Stimulated activated CD4-positive, alpha-beta T cell treated with anti-CD3 and anti-CD28 coated beads, TNF-alpha, amount 100 ng/mL, for 48 hours (primary cell): ENCODE results near the gene CCDC28B.
A peak's percentile ranks its signal among the peaks of the same experiment; 100 is the strongest.

Source experiments
- DNase-seq, 3 donors: peaks; one replicate each; pipeline ENCODE4 v3.0.0-alpha.2; 2020; ENCODE audit warnings: low read depth in 3 of 3

The CCDC28B gene

DNA sequence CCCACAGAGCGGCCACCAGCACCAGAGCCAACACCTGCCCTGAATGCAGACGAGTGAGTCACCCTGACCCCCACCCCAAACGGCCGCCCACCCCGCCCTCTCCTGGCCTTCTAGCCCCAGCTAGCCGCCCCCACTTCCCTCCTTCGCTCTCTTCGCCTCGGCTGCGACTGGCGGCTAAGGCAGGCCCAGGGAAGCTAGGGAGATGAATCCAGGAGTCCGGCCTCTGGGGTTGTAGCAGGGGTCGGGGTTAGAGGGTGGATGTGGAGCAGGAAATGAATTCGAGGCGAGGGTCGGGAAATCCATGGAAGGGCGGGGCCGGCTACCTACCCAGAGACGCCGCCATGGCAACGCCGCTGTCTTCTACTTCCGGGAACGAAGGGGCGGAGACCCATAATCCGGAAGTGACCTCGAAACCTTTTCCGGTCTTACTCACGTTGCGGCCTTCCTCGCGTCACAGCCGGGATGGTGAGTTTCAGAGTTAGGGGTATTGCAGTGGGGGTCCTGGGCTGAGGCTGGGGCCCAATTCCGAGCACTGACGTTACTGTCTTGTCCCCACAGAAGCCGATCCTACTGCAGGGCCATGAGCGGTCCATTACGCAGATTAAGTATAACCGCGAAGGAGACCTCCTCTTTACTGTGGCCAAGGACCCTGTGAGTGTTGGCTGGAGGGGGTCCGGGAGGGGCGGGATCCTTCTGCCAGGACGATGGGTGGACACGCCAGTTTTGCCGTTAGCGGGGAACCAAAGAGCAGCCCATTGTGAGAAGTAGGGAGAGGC lies 21.8 kb downstream of the CCDC28B start, which contains the start of the genes EIF3I and TMEM234:
Gene EIF3I, plus strand, starts transcription at position 428 of the 776 bp plus-strand sequence. Its CDS starts 35 bp downstream, at position 463.
Gene TMEM234, minus strand, starts transcription at position 374 of the 776 bp plus-strand sequence. Its CDS starts 31 bp downstream, at position 343.
- peak; percentile 74 to 88 (median 85) for DNase-seq

DNA sequence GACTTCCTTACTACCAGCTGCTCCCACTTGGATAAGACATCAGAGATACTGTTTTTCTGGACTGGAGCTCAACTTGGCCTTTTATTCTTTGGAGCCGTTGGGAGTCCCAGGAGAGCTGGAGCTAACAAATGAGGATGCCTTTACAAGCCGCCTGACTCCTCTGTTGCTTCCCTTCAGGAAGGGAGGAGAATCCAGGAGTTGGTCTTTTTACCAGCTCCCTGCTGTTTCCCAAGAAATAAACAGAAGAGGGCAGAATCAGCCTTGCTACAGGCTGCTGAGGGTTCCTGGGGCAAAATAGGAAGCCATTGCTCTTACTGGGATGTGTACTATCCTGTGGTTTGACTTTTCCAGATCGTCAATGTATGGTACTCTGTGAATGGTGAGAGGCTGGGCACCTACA lies 23.3 kb downstream of the CCDC28B start:
- DNase-seq: no peak

DNA sequence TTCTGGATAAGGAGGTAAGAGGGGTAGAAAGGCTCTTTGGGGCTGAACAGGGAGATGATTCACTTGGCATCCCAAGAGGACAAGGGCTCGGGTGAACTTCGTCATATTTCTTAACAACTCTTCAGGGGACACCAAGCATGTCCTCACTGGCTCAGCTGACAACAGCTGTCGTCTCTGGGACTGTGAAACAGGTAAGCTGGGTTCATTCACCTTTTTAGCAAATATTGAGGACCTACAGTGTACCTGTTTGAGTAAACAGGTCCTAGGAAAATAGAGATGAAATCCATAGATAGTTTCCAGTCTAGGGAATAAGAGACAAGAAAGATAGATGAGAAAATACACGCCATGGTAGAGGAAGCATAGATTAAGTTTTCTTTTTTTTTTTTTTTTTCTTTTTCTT lies 23.9 kb downstream of the CCDC28B start:
- DNase-seq: no peak

DNA sequence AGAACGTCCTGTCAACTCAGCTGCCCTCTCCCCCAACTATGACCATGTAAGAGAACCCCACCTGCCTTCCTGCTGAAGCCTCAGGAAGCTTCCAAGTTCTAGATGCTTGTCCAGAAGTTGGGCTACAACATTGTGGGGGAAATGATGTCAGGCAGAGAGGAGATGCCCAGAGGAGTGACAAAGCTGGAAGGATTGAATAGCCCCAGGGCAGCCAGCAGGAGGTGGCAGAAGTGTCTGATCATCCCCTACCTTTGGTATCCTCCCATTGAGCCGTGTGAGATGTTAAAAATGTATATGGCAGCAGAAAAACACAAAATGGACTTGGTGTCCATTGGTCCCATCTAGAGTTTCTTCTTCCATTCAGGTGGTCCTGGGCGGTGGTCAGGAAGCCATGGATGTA lies 28.4 kb downstream of the CCDC28B start:
- no peak for DNase-seq

DNA sequence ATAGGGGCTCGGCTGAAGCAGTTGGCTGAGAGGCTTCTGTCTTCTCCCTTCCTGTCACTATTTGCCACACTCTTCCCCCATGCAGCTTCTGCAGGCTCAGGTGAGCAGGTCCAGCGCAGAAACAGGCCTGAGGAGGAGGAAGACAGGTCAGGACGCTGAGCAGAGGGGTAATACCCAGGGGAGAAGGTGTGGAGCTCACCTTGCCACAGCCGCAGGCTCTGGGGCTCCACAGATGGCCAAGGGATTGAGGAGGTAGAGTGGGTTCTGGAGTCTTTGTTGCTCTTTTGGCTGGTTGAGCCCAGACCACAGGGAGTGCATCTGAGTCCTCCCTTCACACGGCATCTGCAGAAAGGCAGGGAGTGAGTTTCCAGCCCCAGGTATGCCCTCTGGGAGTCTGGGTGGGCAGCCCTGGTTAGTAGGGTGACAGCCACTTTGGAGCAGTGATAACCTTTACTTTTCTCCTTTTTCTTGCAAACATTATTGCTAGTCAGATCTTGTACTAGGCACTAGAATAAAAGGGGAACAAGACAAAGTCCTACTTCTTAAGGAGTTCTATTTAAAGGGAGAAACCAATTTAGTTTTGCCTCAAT lies 31.5 kb downstream of the CCDC28B start:
- no peak for DNase-seq

DNA sequence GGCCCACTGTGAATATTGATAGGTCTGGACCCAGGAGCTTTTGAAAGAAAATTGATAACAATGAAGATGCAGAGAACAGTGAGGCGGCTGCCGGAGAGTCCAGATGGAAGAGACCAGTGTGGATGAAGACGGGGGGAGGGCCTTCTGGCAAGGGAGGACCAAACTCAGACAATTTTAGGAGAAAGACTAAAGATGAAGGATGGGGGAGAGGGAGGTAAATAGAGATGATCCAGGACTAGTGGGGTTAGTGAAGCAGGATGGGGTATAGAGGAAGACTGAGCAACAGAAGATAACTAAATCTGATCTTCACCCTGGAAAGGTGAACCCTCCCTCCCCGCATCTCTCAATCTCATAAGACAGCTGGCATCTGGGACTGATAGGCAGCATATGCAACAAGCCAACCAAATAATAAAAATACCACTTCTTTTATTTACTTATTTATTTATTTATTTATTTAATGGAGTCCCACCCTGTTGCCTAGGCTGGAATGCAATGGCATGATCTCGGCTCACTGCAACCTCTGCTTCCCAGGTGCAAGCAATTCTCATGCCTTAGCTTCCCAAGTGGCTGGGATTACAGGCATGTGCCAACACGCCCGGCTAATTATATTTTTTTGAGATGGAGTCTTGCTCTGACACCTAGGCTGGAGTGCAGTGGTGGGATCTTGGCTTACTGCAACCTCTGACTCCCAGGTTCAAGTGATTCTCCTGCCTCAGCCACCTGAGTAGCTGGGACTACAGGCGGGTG lies 32.3 kb downstream of the CCDC28B start:
- DNase-seq: no peak

DNA sequence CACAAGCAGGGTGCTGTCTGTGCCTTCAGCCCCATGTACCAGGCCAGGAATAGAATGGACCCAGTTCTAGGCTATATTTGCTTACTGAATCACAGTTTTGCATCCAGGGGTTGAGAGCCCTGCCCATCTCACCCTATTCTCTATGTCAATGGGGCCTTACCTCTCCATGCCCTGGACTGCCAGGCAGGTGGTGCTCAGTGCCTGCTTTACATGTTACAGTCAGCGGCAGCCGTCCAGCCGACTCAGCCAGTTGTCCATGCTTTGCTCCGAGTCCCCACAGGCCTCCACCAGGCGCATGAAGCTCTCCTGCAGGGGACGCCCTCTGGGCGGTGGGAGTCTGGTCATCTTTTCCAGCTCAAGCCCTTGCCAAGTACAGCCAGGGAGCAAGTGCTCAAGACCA lies 34.4 kb downstream of the CCDC28B start:
- DNase-seq: no peak

DNA sequence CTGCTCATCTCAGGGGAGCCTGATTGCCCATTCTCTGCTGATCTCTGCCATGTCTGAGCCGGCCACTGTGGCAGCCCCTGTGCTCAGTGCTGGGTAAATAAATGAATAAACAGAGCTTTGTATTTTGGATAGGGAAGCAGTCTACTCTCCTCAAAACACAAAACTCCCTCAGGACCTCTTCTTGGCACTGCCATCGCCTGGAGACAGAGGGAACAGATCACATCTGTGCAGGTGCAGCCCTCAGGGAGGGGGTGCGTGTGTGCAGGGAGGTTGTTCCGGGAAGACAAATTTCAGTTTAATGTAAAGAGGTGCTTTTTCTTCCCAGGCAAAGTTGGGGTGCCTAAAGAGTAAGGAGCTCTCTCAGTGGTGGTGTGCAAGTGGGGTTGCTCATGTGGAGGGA lies 38.9 kb downstream of the CCDC28B start:
- no peak for DNase-seq

DNA sequence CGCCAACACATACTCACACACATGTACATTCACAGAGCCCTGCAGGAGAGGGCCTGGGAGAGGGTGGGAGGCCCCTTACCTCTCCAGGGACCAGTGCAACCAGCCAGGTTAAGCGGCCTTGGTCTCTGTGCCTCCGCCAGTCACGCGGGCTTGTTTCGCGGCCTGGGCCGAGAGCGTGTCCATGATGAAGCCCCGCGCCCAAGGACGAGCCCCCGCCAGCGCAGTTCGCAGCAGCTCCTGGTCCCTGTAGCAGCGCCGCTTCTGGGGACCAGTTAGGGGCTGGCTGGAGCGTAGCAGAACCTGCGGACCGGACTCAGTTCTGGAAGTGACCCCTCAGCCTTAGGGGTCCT lies 39.4 kb downstream of the CCDC28B start:
- no peak for DNase-seq

DNA sequence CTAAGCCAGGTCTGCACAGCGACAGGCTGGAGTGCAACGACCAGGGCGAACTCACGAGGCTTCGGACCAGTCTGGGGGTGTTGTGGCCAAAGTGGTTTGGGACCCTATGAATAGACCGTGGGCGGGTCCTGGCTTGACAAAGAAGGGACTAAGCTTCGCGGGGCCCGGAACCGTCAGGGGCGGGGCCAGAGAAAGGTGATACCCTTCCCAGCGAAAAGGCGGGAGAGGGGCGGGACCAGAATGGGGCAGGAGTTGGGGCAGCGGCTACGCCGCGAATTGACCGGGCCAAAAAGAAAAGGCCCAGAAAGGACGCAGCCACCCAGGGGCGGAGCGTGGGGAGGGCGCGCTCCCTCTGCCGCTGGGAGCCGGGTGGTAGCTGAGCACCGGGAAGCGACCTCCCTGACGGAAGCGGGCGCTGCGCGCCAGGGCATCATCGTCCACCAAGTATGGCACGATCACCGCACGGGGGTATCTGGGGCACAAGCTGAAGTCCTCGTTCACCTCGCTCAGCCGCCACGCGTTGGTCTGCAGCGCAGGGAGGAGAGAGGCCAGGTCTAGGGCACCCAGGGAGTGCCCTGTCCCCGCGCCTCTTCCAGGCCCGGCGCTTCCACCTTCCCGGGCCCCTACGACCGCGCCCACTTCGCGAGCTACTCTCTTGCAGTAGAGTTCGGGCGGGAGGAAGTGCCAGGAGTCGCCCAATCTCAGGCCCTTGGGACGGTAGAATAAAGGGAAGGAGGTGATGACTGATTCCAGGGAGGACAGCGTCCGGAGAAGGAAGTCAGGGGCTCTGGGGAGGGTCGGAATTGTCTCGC lies 40.0 kb downstream of the CCDC28B start:
- no peak for DNase-seq

DNA sequence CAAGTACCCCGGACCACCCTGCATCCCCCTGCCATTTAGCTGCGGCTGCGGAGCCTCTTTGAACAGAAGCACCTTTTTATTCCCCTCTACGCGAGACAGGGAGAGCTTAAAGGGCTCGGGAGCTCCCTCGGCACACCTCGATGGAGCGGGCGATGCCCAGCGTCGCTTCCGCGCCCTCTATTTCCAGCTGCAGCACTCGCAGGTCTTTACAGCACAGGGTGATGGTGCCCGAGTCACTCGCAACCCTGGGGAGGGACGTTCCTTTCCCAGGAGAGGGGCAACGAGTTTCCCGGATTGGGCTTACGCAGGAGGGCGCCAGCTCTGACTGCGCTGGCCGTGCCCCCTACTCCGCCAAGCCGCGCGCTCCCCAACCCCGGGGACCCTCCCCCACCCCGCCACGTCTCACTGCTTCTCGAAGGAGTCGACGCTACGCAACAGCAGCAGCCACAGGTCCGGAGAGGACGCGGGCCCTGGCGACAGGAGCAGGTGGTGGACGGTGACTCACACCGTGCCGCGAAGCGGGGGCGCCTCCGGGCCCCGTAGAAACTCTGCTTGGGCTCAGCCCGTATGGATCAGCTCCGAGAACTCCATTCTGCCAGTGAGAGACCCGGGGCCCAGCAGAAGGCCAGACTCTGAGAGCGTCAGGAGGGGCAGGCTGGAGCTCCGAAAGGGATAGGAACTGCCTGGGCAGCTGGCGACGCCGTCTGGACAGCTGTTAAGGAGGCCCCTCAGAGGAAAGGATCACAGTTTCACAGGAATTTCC lies 40.8 kb downstream of the CCDC28B start:
- DNase-seq: no peak

DNA sequence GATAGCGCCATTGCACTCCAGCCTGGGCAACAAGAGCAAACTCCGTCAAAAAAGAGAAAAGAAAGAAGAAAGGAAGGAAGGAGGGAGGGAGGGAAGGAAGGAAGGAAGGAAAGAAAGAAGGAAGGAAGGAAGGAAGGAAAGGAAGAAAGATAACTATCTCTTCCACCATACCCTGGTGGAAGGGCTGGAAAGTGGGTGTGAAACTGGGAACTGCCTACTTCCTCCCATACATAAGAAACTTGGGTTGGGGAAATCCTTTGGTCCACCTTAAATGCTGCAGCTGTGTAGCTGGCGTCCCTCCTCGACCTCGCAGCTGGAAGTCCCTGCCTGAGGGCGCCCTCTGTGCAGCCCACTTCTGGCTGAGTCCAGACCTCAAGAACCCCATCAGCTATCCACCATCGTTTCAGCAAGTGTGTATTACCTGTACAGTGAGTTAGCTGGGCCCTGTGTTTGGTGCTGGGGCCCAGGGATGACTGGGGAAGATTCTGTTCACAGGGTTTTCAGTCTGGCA lies 42.0 kb downstream of the CCDC28B start:
- DNase-seq: no peak

DNA sequence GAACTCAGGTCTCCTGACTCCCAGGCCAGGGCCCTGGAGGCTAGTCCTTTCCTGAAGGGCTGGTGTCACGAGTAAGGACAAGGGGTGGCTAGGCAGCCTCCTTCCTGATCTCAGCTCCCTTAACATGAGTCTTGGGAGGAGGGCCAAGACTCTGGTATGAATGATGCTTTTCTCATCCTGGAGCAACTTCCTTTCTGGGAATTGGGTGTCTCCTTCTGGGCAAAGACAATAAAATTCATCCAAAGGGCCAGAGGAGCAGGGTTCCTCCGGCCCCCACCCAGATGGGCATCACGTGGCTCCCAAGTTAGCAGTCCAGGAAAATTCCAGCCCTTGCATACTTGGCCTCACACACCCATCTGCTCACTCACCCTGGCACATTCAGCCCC lies 46.5 kb downstream of the CCDC28B start, which contains the start of gene FAM167B:
Gene FAM167B, plus strand, starts transcription at position 335 of the 386 bp plus-strand sequence. CDS start 200 bp downstream, outside the sequence.
- no peak for DNase-seq

DNA sequence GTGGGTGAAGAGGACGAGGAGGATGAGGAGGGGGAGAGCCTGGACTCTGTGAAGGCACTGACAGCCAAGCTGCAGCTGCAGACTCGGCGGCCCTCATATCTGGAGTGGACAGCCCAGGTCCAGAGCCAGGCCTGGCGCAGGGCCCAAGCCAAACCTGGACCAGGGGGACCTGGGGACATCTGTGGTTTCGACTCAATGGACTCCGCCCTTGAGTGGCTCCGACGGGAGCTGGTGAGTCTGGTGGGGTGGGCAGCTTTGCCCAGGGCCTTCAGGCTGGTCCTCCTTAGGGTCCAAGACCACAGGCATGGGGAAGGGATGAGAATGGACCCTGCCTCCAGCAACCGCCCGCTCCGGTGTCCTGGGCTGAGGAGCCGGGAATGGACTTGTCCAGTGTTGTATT lies 47.1 kb downstream of the CCDC28B start:
- DNase-seq: no peak

DNA sequence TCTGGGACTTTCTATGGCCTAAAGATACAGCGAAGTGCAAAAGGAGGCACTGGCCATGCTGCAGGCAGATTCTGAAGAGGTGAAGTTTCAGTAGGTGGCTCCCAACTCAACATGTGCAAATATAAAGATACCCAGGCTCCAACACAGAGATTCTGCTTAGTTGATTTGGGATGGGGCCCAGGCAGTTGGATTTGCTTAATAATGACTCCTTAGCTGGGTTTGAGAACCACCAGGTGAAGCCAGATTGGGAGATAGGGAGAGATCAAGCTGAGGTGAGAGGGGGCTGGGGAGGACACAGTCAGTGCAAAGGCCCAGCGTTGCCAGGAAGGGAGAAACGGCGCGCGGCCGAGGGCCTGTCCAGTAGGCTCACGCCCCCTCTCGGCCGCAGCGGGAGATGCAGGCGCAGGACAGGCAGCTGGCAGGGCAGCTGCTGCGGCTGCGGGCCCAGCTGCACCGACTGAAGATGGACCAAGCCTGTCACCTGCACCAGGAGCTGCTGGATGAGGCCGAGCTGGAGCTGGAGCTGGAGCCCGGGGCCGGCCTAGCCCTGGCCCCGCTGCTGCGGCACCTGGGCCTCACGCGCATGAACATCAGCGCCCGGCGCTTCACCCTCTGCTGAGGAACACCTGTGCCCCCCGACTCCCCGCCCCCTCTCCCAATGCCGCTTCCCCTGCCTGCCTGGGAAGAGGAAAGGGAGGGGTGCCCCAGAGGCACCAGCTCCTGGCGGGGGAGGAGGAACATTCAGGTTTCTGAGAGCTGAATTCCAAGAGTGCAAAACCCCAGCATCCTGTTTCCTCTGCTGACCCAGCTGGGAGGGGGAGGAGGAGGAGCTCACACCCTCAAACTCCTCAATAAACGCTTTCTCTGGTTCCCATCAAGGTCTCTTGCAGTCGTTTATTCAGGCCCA lies 47.8 kb downstream of the CCDC28B start:
- DNase-seq: peak; percentile 71 to 82 (median 76)

DNA sequence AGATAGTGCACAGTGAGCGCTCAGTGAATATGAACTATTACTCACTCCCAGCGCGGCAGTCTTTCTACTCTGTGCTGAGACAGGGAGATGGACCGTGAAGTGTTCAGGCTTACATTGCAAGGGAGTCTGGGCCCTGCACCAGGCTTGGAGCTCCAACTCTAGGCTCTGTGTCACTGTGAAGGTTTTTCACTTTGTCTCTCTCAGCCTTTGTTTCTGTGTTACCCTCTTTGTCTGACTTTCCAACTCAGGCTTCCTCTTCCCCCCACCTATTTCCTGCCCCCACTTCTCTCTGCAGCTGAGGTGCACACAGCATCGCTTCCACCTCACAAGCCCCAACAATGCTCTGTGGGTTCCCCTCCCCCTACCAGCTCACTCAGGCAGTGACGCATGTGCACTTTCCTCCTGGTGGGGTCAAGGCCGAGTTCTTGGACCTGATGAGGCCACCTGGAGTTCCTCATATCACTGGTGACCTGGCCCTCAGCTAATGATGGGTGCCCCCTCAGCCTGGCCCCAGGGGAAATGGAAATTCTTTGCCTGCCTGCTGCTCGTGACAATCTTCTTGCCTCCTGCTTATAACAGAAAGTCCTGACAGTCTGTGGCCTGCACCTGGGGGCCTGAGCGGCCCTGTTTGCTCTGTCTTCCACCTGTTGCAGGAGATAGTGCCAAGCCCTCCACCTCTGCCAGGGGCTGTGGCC lies 49.6 kb downstream of the CCDC28B start:
- peak; percentile 49 to 74 (median 70) for DNase-seq

DNA sequence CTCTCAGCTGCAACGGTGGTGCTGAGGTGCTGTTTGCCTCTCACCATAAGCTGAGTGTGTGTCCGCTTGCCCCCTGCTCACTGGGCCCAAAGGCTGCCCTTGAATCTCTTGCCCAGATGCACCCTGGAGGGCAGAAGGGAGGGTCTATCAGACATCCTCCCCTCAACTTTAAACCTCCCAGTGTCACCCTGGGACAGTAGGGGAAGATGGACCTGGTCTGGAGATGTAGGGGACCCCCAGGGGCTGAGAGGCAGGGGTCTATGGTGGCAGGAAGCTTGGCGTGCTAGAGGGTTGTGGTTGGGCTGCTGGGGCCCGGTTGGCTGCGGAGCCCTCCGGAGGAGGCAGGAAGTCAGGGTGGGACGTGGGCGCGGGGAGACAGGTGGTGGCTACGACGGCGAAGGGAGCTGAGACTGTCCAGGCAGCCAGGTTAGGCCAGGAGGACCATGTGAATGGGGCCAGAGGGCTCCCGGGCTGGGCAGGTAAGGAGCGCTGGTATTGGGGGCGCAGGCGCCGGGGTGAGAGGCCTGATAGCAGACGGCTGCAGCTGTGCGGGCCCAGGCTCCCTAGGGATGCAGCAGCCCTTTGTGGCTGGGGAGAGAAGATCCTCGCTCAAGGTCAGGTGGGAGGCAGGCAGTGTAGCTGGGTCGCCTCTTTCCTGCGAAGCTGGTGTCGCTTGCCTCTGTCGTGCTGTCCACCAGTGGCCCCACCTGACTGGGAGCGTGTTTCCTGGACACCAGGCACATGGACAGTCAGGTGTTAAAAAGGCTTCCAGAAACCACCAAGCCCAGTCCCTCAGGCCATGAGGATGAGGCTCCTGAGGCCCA lies 50.7 kb downstream of the CCDC28B start, which contains the start of gene LCK:
Gene LCK, plus strand, starts transcription at position 373 of the 824 bp plus-strand sequence. CDS start 23,065 bp downstream, outside the sequence.
- peak in 2 of 3 donors; percentile 53 to 61 for DNase-seq
